Transverse colon (tissue), 3 donors: ENCODE measurements around the gene SNRPA1.

Experiments used
- CTCF ChIP-seq, 5 experiments: fragments of 200-600 bp in 3 of 5; fragments of 450-650 bp in 2 of 5; sonication (generic) in 3 of 5; IDR thresholded peaks; 1 replicate in 2 of 5; 2 replicates in 3 of 5; pipeline ENCODE4 v1.5.1; 2016 to 2017; ENCODE audit warnings: antibody characterized with exemption in 5 of 5, inconsistent platforms in 3 of 5, mild to moderate bottlenecking in 2 of 5, moderate library complexity in 1 of 5
- EP300 ChIP-seq: sonication (generic); formaldehyde crosslinking; IDR thresholded peaks from one replicate; pipeline ENCODE4 v1.6.1; 2017; ENCODE audit warnings: antibody characterized with exemption, low read depth
- POLR2A ChIP-seq: fragments of 450-650 bp; IDR thresholded peaks from one replicate; pipeline ENCODE4 v1.6.1; 2016; ENCODE audit warnings: antibody characterized with exemption, mild to moderate bottlenecking, moderate library complexity

- TF ChIP-seq CTCF (IDR thresholded peaks at IDR 0.05) (no peak), POLR2A (no peak), EP300 (no peak)
These were observed 12.2 kb upstream of the SNRPA1 start for GRCh38 chr15:101307048-101307896.
